ENCODE measurements around the gene LRRC23. TPM values are rescaled to one million over a fixed set of nuclear protein-coding genes. Genes with fewer than 3 reads are reported as not detected.

The LRRC23 gene
- total RNA-seq, 2 experiments from 2014 or later, result 6.4 to 7.0 TPM

GRCh38 chr12:6962285-6963015 is 57.8 kb downstream of the LRRC23 start:
- CTCF ChIA-PET, result interaction anchor here (0.6 to 9.4 kb wide), 9 partner anchors 14 to 93 kb away, joined by 3 to 237 read pairs (median 5); partner anchors contain the start of genes C12orf57, PTPN6 and RNU7-1
- no peak for ATAC-seq
- POLR2A ChIA-PET, result interaction anchor here (0.6 to 8.1 kb wide), 6 partner anchors 10 to 24 kb away, joined by 3 to 142 read pairs (median 4); partner anchors contain the start of genes C12orf57, PTPN6 and RNU7-1
- Mint-ChIP-seq H3K27ac (peak overlapping the region; percentile 99), H3K4me1 (peaks cover 84% of the 10 kb centered on the region), H3K9me3 (ENCODE audit: low read depth) (no peaks in the 10 kb centered on the region), H3K36me3 (ENCODE audit: low read depth) (peaks cover 69% of the 10 kb centered on the region), H3K4me3 (peak overlapping the region; percentile 77), H3K27me3 (no peaks in the 10 kb centered on the region)
- intact Hi-C loops (cut with DNase I, micrococcal nuclease), result loop anchor here in 1 of 2 experiments (5.0 kb wide), 1 partner anchor 90 kb away; the partner anchor contains the start of gene SPSB2
- no peak for DNase-seq

GRCh38 chr12:6963016-6963731 is 58.6 kb downstream of the LRRC23 start:
- DNase-seq (no peak), ATAC-seq (no peak)
- Mint-ChIP-seq H3K27ac (peak overlapping the region; percentile 99), H3K4me1 (peaks cover 83% of the 10 kb centered on the region), H3K4me3 (no peak overlapping the region), H3K9me3 (ENCODE audit: low read depth) (no peaks in the 10 kb centered on the region), H3K27me3 (no peaks in the 10 kb centered on the region), H3K36me3 (ENCODE audit: low read depth) (peaks cover 68% of the 10 kb centered on the region)
- ChIA-PET POLR2A (interaction anchor here (2.5 to 8.1 kb wide), 2 partner anchors 17 to 19 kb away, joined by 21 to 142 read pairs; partner anchors contain the start of genes C12orf57 and RNU7-1), CTCF (interaction anchor here (0.9 to 9.4 kb wide), 3 partner anchors 8 to 82 kb away, joined by 3 to 237 read pairs (median 12); partner anchors contain the start of genes C12orf57, PTPN6 and RNU7-1)
- intact Hi-C loops (cut with DNase I, micrococcal nuclease), result loop anchor here in 1 of 2 experiments (5.0 kb wide), 1 partner anchor 91 kb away; the partner anchor contains the start of gene SPSB2

Small RNAs within 50 kb of the gene (microRNA-seq; reads per million reads assigned to microRNA genes)
- 71.2 reads per million, percentile 60 among the genes with 10 or more reads in this experiment for gene MIR141 (ENCODE audit: borderline replicate concordance)
- 391 reads per million, percentile 79 among the genes with 10 or more reads in this experiment for gene MIR200C (ENCODE audit: borderline replicate concordance)

Other genes starting within 250 kb of the LRRC23 start
- 10 to 100 TPM; 14.9 to 17.6 TPM for gene ING4, start 241.7 kb upstream of the LRRC23 start, total RNA-seq
- 10 to 100 TPM; 61.4 to 79.0 TPM for gene ZNF384, start 215.4 kb upstream of the LRRC23 start, total RNA-seq
- under 1 TPM; 0.32 to 0.93 TPM for gene PIANP, start 204.0 kb upstream of the LRRC23 start, total RNA-seq
- gene COPS7A, start 180.8 kb upstream of the LRRC23 start, total RNA-seq, result 10 to 100 TPM; 38.3 to 41.6 TPM
- gene MLF2, start 151.7 kb upstream of the LRRC23 start, total RNA-seq, result 100 to 1,000 TPM; 142 to 144 TPM
- 100 to 1,000 TPM in 1 of 2 experiments, 10 to 100 TPM in 1; 62.2 to 105 TPM for gene PTMS, start 138.5 kb upstream of the LRRC23 start, total RNA-seq
- 10 to 100 TPM; 88.2 to 93.9 TPM for gene LAG3, start 132.3 kb upstream of the LRRC23 start, total RNA-seq
- gene CD4, start 115.3 kb upstream of the LRRC23 start, total RNA-seq, result 100 to 1,000 TPM; 206 to 211 TPM
- gene GPR162, start 83.0 kb upstream of the LRRC23 start, total RNA-seq, result under 1 TPM; 0.11 to 0.26 TPM
- 1 to 10 TPM in 1 of 2 experiments, under 1 TPM in 1; 0.86 to 1.3 TPM for gene P3H3, start 76.4 kb upstream of the LRRC23 start, total RNA-seq
- gene GNB3, start 63.9 kb upstream of the LRRC23 start, total RNA-seq, result under 1 TPM; 0.66 to 0.76 TPM
- gene CDCA3, start 53.5 kb upstream of the LRRC23 start, total RNA-seq, result 10 to 100 TPM; 87.8 to 99.7 TPM
- gene USP5, start 52.7 kb upstream of the LRRC23 start, total RNA-seq, result 100 to 1,000 TPM; 128 to 132 TPM
- 1,000 to 10,000 TPM; 1,824 to 2,753 TPM for gene TPI1, start 37.3 kb upstream of the LRRC23 start, total RNA-seq
- 1 to 10 TPM; 1.7 to 2.2 TPM for gene SPSB2, start 31.5 kb upstream of the LRRC23 start, total RNA-seq
- gene ENO2, start 9.8 kb downstream of the LRRC23 start, total RNA-seq, result 100 to 1,000 TPM; 301 to 317 TPM
- 10 to 100 TPM; 32.2 to 32.4 TPM for gene ATN1, start 23.1 kb downstream of the LRRC23 start, total RNA-seq
- gene RNU7-1, start 39.0 kb downstream of the LRRC23 start, total RNA-seq, result not detected
- gene C12orf57, start 39.2 kb downstream of the LRRC23 start, total RNA-seq, result 100 to 1,000 TPM; 189 to 208 TPM
- 100 to 1,000 TPM; 335 to 483 TPM for gene PTPN6, start 46.5 kb downstream of the LRRC23 start, total RNA-seq
- 100 to 1,000 TPM; 398 to 502 TPM for gene PHB2, start 65.8 kb downstream of the LRRC23 start, total RNA-seq
- 100 to 1,000 TPM in 1 of 2 experiments, 10 to 100 TPM in 1; 85.0 to 106 TPM for gene EMG1, start 66.1 kb downstream of the LRRC23 start, total RNA-seq
- gene LPCAT3, start 113.7 kb downstream of the LRRC23 start, total RNA-seq, result 10 to 100 TPM; 20.8 to 28.0 TPM
- gene C1S, start 155.9 kb downstream of the LRRC23 start, total RNA-seq, result 1 to 10 TPM; 2.4 to 2.8 TPM
- 1 to 10 TPM; 1.4 to 2.2 TPM for gene C1R, start 187.6 kb downstream of the LRRC23 start, total RNA-seq
- 10 to 100 TPM; 17.3 to 18.9 TPM for gene C1RL, start 204.4 kb downstream of the LRRC23 start, total RNA-seq
- gene RBP5, start 224.1 kb downstream of the LRRC23 start, total RNA-seq, result not detected
- 10 to 100 TPM; 28.2 to 37.9 TPM for gene CLSTN3, start 225.5 kb downstream of the LRRC23 start, total RNA-seq